RPMI7951 (cell line): ENCODE data around the gene MC1R. TPM values are rescaled to one million over a fixed set of nuclear protein-coding genes. Genes with fewer than 3 reads are reported as not detected.

ENCODE experiments used
- DNase-seq: peaks from one replicate; pipeline ENCODE4 v3.0.0-alpha.2; 2012; ENCODE audit warnings: low read depth
- total RNA-seq: library from RNA; depleted of rRNA; stranded (reverse); fragments of >200 nt; shearing (Covaris generic); gene quantifications from 2 replicates; pipeline ENCODE4 v1.2.3, GENCODE V29; 2014

Gene MC1R
- total RNA-seq, 1 experiment from 2014 or later, result 2.0 TPM

- DNase-seq, result no peak
Measured at GRCh38 chr16:89895482-89896250, 23.0 kb upstream of the MC1R start.

GRCh38 chr16:89897204-89897603 is 21.5 kb upstream of the MC1R start:
- no peak for DNase-seq

DNA sequence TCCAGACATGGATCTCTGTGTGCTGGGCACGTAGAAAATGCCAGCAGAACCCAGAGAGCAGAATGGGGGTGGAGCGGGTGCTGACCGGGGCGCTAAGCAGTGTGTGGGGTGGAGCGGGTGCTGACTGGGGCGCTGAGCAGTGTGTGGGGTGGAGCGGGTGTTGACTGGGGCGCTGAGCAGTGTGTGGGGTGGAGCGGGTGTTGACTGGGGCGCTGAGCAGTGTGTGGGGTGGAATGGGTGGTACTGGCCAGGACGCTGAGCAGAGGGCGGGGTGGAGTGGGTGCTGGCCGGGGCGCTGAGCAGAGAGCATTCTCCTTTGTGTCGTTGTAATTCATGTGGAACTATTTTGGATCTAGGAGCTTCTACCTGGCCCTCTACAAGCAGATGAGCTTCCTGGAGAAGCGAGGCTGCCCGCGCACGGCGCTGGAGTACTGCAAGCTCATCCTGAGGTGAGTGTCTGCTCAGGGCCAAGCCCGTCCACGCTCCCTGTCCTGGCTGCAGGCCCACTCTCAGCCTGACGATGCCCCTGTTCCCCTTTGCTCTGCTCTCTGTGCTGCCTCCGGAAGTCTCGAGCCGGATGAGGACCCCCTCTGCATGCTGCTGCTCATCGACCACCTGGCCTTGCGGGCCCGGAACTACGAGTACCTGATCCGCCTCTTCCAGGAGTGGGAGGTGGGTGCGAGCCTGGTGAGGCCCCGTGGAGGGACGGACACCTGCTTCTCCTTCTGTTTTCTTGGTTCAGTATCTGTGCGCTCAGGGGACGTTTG is 20.3 kb upstream of the MC1R start:
- no peak for DNase-seq

DNA sequence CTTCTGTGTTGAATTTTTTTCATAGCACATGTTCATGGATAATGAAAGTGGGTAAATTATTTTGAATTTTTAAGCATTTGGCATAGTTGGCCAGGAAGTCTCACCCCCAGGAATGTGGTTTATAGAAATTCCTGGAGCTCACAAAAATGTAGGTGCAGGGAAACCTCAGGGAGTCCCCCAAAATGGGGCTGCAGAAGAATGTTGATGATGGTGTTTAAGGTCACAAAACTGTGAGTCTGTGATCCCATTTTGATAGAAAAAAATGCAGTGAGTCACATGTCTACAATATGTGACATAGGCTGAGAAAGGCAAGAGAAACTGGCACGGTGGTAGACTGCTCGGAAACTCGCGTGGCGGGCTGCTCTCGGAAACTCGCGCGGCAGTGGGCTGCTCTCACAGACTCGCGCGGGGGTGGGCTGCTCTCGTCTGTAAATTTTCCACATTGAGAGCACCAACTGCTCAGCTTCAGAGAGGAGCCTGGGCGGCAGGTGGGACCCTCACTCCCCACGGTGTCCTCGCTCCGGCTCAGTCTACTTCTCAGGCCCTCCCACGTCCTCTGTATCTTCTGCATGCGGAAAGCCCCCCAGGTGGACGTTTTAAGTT is 18.7 kb upstream of the MC1R start:
- DNase-seq, result no peak

- DNase-seq, result no peak
Measured at GRCh38 chr16:89900885-89901284, 17.8 kb upstream of the MC1R start.

DNA sequence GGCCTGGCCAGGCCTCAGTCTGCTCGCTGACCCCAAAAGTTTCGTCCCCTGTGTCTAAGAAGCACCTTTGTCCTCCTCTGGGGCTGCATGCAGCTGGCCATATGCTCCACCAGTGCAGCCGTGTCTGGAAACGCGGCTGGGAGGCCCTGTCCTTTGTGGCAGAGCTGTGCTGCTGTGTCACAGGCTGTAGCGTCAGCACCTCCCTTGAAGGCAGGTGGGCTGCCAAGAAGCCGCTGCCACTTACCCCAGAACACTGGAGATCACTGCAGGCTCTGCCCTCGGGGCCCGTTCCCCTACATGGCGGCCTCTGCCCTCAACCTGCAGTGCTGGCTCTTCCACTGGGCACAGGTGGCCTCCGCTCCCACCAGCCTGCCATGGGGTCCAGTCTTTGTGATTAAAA is 15.7 kb upstream of the MC1R start:
- no peak for DNase-seq

DNA sequence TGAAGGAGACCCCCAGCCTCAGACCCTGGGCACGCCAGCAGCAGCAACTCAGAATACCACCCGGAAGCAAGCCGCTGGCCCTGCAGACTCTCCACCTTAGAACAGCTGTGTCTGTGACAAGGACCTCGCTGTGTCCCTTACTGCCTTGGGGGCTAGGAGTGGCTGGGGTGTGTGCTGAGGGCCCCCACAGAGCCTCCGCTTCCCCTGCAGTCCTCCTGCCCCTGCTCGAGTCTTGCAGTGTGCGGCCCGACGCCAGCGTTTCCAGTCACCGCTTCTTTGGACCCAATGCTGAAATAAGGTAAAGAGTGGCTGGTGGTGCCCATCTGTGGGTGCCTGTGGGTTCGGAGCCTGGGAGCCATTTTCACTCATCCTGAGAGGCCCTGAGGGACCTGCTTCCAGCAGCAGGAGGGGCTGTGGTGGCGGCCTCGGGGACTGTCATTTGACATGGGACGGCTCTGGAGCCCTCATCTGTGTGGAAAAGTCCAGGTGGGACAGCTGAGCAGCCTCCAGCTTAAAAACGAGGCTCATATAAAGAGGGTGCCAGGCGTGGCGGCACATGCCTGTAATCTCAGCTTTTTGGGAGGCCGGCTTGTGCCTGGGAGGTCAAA is 14.7 kb upstream of the MC1R start:
- no peak for DNase-seq

DNA sequence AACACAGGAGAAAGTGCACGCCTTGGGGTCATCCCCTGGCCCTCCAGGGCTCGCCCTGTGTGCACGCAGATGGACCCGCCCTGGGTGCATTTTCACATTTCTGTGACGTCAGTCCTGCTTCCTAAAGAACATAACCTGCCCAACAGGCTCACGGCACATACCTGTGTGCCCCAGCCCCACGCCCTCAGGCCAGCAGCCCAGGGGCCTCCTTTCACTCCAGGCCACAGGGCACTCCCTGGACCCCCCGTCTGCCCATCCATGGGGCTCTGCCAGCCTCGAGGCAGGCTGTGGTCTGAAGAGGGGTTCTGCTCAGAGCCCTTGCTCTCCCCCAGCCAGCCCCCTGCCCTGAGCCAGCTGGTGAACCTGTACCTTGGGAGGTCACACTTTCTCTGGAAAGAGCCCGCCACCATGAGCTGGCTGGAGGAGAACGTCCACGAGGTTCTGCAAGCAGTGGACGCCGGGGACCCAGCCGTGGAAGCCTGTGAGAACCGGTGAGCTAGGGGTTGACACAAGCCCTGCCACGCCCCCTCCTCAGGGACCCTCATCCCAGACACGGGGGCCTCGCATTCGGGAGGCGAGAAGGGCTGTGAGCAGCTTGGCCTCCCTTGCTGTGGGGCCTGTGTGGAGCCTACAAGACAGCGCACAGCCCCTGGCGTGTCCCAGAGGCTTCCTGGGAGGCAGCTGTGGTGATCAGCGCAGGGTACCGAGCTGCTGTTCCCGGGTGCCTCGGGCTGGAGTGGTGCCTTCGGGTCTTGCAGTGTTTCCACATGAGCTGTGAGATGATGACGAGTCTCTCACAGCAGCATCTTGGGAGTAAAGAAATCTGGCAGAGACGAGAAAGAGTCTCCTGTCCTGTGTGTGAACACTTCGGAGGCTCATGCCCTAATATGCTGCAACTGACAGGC is 13.8 kb upstream of the MC1R start:
- no peak for DNase-seq

- DNase-seq, result peak; percentile 83
Measured at GRCh38 chr16:89905511-89906139, 13.0 kb upstream of the MC1R start.

DNA sequence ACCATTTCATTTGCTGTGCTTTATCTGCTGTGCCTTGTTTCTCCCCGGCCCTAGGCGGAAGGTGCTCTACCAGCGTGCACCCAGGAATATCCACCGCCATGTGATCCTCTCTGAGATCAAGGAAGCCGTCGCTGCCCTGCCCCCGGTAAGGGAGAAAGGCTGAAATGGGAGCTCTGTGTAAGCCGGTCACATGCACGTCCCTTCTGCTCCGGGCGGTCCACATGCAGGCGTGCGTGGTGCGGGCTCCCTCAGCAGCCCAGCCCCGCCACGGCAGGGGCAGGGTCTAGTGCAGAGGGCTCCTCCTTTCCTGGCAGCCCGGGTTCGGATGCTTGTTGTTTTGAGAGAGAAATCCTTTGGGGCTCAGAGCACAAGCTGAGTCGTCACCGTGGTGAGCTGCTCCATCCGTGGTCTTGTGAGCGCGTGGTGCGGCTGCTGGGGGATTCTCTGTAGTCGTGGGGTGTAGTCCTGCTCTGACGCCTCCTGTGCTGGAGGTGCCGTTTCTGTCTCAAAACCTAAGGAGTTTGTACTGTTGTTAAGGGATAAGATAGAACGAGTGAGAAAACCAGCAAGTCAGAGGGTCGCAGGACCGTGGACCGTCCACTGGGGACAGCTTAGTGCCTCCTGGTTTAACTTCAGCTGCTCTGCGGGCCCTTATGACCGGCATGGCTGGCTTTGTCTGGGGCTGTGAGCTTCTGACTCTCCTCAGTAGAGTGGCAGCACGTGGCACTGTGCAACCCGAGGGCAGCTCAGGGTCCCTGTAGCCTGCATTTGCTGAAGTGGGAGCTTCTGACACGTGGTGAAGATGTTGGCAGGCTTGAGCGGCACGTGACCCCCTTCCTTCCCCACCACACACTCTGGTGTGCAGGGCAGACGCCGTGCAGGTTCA is 12.3 kb upstream of the MC1R start:
- DNase-seq, result no peak

- no peak for DNase-seq
Measured at GRCh38 chr16:89907055-89907814, 11.4 kb upstream of the MC1R start.

- no peak for DNase-seq
Measured at GRCh38 chr16:89908236-89908635, 10.4 kb upstream of the MC1R start.

DNA sequence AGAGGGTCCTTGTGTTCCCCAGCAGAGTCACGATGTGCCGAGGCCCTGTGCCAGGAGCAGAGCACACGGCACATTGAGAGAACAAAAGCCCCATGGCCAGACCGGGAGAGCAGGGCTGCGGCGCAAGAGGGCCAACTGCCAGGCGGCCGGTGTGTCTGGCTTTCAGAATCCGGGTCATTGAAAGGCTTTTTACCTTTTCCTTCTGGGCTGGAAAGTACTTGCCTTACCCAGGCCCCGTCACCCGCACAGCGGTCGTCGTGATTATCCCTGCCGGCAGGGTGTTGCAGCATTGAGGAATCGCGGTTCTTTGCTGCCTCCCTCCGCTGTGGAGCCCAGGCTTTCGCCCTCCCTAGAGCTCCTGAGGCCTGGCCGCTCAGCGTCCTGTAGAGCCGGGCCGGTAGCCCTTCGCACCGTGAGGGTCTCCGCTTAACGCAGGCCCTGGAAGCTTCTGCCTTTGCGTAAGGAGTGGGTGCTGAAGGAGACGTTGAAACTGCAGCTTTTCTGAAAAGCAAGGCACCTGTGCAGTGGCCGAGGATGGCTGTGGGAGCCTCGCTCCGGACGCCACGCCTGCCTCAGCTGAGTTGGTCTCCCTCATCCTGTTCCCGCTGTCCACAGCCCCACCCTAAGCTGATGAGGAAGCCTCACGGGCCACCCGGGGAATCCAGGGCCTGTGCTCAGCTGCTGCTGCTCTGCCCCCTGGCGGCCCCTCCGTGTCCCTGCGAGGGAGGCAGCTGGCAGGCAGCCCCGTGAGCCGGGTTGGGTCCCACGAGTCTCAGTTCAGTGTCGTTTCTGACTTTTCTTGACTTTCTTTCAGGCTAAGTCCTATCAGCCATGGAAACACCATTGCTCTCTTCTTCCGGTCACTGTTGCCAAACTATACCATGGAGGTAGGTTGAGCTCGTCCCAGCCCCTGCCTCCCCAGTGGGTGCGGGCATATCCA is 8.6 kb upstream of the MC1R start:
- peak; percentile 42 for DNase-seq

- DNase-seq, result no peak
Measured at GRCh38 chr16:89910717-89911354, 7.8 kb upstream of the MC1R start.

DNA sequence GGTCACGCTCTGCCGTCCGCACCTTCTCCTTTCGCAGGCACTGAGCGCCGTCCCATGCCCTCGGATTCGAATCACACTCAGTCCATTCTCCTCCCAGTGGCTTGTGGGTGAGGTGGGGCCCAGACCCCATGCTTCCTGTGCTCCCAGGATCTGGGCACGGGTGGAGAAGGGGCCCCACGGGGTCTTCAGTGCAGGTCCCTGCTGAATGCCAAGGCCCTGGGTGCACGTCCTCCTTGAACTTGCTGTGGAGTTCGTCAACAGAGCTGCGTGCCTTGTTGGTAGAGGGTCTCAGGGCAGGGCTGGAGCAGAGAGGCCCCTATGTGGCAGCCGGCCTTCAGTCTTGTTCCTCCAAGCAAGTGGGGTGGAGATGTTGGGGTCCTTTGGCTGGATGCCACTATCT is 7.3 kb upstream of the MC1R start:
- no peak for DNase-seq

DNA sequence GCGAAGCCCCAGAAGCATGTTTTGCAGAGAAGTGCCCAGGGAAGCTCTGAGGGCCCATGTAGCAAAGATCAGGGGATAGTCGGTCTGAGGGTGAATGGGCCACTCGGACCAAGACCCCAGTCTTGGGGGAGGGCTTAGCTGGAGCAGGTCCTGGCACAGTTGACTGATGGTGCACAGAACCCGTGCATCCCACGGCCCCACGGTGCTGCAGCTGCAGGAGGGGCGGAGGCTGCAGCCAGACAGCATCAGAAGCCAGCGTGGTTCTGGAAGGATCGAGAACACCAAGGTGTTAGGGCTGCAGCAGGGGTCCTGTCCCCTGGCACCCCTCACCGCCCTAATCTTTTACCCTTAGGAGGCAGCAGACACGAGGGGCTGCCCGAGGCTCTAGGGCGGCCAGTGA is 6.5 kb upstream of the MC1R start:
- DNase-seq, result no peak

GRCh38 chr16:89912627-89913026 is 6.0 kb upstream of the MC1R start:
- DNase-seq, result no peak
